GM18520 (cell line): Measurements from ENCODE around the gene C5orf34.
"Not testable (repeated sequence)": the region's sequence is repeated elsewhere in the genome, so short reads cannot be mapped to it uniquely, and the experiment has no call there.

Experiments
- ATAC-seq: cut with Tn5 transposase; IDR thresholded peaks from one replicate; pipeline ENCODE4 v1.9.1; 2021; ENCODE audit not compliant: unreplicated experiment

The C5orf34 gene

DNA sequence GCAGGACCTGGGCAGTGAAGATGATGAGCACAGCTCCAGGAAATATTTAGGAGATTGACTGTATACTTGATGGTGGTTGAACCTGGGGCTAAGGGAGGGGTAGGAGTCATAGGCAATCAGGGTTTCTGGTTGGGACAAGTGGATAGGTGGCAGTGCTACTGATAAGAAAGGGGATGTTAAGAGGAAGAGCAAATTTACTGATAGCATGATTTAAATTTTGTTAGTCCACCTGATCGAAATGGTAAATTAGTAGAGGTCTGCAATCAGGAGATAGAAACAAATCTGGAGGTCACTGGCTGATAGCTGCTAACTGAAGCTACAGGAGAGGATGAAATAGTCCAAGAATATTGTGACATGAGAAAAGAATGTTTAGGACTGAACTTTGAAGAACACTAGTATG, 5.7 kb upstream of the C5orf34 start:
- ATAC-seq: no peak

DNA sequence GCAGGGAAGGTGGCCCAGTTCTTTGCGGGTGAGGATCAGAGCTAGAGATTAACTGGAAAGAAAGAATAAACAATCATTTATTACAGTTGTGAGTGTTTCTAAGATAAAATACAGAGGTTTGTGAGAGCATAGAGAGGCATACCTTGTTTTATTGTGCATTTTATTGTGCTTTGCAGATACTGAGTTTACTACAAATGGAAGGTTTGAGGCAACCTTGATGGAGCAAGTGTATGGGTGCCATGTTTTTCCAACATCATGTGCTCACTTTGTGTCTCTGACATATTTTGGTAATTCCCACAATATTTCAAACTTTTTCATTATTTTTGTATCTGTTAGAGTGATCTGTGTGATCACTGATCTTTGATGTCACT, 715 bp upstream of the C5orf34 start:
- no peak for ATAC-seq

DNA sequence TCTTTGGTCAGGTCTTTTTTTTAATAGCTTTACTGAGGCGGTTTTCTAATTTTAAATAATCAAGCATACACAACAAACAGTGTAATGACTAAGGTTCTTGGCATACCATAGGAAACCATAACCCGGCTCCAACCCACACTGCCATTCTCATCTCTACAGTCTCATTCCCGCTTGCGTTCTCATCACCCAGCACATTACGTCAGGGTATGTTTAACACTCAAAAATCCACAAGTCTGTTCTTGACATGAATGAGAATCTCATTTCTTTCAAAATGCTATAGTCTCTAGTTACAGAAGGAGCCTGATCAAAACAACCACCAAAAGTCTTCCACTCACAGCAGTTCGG, 505 bp downstream of the C5orf34 start:
- peak; percentile 2 for ATAC-seq

DNA sequence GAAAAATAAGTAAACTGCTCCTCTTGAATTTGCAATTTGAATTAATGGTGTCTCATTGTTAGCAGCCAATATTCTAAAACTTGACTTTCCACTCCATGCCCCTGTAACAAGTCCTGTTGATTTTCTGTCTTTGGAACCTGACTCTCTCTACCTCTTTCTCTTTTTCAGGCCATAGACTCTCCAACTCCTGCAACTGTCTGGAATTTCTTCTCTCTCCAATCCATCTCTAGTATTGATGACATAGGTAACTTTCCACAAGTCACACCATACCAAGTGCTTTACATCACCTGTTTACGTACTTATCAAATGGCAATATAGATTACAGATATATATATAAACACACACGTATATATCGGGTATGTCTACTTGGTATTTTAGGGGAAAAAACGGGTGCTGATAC, 923 bp downstream of the C5orf34 start:
- ATAC-seq: no peak

DNA sequence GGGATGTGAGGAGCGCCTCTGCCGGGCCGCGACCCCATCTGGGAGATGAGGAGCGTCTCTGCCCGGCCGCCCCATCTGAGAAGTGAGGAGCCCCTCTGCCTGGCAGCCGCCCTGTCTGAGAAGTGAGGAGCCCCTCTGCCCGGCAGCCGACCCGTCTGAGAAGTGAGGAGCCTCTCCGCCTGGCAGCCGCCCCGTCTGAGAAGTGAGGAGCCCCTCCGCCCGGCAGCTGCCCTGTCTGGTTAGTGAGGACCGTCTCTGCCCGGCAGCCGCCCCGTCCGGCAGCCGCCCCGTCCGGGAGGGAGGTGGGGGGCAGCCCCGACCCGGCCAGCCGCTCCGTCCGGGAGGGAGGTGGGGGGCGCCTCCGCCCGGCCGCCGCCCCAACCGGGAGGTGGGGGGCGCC, 3.9 kb downstream of the C5orf34 start:
- not testable (repeated sequence) for ATAC-seq

DNA sequence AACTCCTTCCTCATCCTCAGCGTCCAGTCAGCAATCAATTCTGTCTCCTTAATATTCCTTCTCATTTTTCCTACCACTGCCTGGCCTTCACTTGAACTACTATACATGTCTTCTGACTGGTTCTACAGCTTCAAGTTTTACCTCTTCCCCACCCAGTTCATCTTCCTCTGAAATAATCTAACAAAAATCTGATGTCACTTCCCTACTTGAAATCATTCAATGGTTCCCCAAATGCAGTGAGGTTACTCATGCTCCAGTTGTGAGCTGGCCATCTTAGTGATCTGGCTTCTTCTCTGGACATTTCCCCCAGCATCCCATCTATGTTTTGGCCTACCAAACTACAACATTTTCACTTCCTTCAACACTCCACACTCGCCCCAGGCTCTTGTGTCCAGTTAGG, 16.4 kb downstream of the C5orf34 start:
- ATAC-seq: no peak

DNA sequence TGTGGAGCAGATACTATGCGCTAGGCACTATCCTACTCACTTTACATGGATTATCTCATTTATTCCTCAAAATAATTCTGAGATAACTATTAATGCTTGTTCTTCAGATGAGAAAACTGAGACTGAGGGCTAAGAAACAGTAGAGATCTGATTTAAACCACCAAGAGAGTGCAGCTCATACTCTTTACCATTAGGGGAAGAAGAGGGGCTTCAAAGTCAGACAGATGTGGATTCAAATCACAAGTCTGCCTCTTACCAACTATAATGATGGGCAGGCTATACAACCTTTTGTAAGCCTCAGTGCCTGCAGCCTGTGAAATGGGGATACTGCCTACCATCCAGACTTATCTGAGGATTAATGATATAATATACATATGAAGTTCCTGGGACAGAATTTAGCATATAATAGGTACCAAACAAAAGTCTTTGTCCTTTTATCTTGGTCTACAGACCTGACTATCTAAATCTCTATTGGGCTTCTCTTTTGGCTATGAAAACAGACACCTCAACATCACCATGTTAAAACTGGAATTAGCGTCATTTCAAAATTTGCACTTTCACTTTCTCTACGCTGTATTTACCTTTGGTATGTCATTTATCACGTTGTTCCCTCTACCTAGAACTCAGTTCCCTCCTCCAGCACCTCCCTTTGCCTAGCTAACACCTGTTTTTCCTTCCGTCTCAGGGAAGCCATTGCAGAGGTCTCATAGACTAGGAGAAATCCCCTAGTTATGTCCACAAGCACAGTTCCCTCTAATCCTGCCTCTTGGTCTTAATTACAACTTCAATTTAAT, 17.4 kb downstream of the C5orf34 start:
- ATAC-seq: no peak

DNA sequence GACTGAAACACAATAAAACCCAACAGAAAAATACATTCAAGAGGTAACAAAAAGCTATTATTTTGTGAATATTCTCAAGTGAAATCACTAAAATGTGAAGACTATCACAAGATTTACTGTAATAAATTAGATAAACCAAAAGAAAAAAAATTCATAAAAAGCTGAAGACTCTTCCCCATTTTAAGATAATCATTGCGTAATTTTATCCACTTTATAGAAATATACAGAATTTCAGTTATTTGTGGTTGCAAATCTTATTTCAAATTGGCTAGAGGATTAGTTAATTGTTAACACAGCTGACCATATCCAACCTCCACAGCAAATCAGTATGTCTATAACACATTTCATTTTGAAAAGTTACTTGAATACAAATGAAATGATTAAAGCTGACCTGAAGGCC, 23.6 kb downstream of the C5orf34 start:
- no peak for ATAC-seq

DNA sequence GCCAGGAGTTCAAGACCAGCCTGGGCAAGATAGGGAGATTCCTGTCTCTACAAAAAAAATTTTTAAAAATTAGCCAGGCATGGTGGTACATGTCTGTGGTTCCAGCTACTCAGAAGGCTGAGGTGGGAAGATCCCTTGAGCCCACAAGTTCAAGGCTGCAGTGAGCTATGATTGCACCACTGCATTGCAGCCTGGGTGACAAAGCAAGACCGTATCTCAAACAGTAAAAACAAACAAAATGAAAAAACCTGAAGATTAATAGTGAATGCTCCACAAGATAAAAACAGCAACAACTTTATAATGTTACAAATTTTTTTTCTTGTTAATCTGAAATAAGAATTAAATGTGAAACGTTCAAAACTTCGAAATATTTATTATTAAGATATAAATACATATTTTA, 28.6 kb downstream of the C5orf34 start:
- ATAC-seq: no peak

DNA sequence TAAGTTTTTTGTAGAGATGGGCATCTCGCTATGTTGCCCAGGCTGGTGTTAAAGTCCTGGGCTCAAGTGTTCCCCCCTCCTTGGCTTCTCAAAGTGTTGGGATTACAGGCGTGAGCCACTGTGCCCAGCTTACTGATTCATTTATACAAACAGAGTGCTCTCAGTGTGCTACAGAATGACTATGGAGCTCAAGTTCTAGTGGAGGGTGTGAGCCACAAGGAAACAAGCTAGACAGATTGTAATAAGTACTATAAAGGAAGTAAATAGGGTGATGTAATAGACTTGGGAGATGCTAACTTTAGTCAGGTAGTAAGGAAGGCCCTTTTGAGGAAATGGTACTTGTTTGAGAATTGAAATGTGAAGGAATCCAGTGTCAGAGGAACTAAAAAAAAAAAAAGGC, 29.5 kb downstream of the C5orf34 start:
- no peak for ATAC-seq

DNA sequence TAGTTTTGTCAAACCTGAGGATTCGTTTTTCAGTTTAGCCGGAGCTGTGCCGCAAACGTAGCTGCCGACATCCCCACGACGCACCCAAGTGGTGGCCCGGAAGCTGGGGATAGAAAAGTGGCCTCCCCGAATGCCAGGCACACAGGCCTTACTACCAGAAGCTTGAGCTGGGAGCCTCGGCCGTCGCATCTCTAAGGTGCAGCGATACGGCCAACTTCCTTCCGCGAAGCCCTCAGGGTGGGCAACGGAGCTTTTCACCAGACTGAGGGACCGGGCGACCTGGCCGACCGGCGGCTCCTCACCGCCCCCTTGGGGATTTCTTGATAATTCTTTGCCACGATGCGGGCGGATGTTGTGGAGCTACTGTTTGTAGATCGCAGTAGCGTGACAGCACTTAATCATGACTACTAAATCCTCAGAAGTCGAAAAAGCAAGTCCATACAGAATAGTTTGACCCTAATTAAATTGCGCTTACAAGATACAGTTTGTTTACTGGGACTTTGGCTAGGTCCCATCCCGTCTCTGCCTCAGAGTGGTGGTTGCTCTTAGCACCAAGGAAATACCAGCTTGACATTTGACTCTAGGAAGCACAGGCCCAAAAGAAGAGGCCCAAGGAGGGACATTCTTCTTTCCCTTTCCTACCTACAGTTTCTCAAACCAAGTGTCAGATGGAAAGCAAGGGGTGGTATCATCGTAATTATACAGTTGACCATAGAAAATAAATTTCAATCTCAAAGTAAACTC, 30.7 kb downstream of the C5orf34 start:
- peak; percentile 70 for ATAC-seq

DNA sequence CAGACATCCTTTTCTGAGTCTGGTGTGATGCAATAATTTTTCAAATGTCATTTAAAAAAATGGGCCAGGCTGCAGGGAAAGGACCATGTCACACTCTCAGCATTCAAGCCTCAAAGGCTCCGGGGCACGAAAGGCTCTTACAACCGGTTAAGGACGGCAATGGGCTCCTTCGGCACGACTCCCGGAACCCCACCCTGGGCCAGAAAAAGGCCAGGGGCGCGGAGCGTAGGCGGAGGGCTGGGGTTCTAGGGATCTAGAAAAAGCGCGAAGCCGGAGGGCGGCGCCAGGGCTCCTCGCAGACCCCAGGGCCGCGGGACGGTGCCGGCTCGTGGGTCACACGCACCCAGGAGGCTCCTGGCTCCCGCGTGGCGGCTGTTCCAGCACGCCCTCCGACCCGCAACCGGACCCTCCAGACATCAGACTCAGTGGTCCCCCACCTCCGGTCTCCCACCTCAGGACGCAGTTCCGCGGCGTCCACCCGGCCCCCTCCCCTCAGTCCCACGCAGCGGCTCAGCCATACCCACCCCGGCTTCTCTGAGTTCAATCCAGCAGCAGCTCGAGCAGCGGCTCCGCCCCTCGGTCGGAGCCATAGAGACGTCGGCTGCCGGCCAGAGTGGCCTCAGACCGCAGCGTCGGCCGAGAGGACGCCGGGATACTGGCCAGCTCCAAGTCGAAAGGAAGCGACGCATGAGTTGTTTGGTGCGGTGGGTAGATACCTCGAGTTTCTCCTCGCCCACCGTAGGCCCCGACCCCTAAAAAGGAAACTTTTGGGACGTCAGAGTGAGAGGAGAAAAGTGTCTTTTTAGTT, 31.4 kb downstream of the C5orf34 start, which contains the start of gene TMEM267:
Gene TMEM267 (minus strand): TSS at position 568 of the 808 bp plus-strand sequence. CDS start 29,896 bp downstream, outside the sequence.
- ATAC-seq: peak; percentile 79

DNA sequence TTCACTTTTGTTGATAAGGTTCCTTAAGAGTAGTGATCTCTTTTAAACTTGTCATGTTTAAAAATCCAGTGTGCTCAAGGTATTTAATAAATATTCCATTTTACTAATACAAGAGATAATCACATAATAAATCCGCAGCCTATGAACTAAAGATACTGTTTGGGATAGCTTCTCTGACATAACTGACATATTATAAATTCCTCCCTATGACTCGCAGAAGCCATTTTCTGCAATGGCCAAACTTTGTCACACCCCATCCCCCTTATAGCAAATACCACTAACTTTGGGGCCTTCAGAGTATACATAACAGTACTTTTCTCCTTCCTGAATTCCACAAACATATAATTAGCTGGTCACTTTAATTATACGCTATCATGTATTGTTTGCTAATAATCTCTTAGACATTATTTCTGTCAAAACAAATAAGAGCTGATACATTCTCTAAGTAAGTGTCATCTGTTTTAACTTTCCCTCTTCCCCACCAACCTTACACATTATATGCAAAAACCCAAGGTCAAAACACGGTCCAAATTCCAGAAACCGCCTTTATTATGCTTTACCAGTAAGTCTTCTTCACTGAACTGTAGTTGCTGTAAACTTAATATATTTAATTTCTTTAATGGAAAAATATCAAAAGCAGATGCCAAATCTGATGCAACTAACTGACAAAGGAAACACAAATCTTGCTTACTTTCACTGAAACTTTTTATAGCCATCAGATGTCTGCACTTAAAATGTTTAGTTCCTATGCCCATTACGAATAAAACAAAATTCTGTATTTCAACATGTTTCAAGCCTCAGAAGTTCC, 32.3 kb downstream of the C5orf34 start:
- ATAC-seq: no peak

DNA sequence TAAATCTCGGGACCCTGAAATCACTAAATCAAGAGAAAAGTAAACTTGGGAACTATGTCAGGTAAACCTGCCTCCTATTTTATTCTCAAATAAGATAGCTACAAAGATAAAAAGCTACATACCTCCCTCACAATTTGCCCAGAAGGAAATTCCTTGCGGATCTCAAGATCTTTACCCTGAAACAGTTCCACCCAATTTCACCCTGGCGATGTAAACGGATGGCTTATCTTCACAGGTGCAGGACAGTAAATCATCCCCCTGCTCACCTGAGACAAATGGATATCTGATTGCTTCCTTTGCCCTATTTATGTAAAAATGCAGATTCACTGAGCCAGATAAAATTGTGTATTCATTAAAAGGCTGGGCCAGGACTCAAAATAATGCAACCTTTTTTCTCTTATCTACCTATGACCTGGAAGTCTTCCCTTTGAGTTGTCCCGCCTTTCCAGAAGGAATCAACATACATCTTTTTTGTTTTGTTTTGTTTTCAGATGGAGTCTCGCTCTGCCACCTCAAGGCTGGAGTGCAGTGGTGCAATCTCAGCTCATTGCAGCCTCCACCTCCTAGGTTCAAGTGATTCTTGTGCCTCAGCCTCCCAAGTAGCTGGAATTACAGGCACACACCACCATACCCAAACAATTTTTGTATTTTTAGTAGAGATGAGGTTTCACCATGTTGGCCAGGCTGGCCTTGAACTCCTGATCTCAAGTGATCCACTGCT, 45.1 kb downstream of the C5orf34 start:
- ATAC-seq: no peak

DNA sequence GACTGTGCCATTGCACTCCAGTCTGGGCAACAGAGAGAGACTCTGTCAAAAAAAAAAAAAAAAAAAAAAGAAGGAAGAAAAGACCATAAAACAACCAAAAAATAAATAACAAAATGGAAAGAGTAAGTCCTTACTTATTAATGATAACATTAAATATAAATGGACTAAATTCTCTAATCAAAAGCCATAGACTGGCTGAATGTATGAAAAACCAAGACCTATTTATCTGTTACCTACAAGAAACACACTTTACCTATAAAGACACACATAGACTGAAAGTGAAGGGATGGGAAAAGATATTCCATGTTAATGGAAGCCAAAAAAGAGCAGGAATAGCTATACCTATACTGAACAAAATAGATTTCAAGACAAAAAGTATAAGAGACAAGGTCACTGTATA, 47.8 kb downstream of the C5orf34 start:
- no peak for ATAC-seq

DNA sequence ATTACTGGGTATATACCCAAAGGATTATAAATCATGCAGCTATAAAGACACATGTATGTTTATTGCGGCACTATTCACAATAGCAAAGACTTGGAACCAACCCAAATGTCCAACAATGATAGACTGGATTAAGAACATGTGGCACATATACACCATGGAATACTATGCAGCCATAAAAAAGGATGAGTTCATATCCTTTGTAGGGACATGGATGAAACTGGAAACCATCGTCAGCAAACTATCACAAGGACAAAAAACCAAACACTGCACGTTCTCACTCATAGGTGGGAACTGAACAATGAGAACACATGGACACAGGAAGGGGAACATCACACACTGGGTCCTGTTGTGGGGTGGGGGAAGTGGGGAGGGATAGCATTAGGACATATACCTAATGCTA, 49.5 kb downstream of the C5orf34 start:
- ATAC-seq: not testable (repeated sequence)

DNA sequence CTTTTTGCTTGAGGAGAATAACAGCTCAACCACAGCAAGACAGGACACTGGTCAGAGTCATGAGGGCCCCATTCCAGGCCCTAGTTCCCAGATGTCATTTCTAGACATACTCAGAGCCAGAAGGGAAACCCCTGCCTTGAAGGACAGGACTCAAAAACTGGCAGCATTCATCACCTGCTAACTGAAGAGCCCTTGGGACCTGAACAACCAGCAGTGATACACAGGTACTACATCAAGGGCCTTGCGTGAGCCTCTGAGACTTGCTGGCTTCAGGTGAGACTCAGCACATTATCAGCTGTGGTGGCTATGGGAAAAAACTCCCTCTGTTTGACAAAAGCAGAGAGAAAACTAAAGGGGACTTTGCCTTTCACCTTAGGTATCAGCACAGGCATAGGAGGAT, 53.9 kb downstream of the C5orf34 start:
- ATAC-seq: no peak

DNA sequence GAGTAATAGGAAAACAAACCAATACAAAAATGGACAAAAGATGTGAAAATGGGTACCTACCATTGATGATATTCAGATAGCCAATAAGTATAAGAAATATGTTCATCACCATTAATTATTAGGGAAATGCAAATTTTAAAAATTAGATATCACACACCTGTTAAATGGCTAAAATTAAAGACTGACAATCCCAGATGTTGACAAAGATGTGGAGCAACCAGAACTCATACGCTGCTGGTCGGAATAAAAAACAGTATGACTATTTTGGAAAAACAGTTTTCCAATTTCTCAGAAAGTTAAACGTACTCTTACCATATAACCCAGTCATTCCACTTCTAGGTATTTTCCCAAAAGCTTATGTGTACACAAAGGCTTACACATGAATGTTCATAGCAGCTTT, 58.4 kb downstream of the C5orf34 start:
- no peak for ATAC-seq

DNA sequence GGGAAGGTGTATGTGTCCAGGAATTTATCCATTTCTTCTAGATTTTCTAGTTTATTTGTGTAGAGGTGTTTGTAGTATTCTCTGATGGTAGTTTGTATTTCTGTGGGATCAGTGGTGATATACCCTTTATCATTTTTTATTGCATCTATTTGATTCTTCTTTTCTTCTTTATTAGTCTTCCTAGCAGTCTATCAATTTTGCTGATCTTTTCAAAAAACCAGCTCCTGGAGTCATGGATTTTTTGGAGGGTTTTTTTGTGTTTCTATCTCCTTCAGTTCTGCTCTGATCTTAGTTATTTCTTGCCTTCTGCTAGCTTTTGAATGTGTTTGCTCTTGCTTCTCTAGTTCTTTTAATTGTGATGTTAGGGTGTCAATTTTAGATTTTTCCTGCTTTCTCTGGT, 73.4 kb downstream of the C5orf34 start:
- not testable (repeated sequence) for ATAC-seq

DNA sequence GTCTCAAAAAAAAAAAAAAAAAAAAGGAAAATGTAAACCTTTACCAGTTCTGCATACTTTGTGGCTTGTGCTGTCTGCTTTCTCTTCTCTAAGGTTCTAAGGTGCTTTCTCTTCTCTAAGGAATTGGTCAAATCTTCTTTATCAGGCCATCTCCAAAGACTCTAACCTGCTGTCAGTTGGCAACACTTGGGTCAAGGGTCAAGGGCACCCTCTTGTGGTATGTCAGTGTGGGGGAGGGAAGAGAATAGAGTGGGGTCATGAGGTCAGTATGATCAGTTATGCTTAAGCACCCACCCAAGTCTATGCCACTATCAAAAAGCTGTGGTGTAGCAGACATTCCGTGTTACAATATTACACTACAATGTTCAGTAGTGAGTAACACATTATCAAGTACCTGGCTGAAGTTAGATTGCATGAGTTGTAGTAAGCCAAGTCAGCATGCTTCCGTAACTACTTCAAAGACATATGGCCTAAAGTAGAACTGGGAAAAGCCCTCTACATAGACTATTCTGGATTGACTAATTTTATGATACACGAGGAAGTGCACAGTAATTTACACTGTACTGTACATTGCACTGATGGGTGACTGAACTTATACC, 77.8 kb downstream of the C5orf34 start:
- ATAC-seq: no peak
